SHP77 (cell line): Measurements from ENCODE around the gene GLIPR1L1.
A peak's percentile ranks its signal among the peaks of the same experiment; 100 is the strongest.
"Not testable (repeated sequence)": the region's sequence is repeated elsewhere in the genome, so short reads cannot be mapped to it uniquely, and the experiment has no call there.

ENCODE experiments used
- DNase-seq, 2 experiments: peaks; one replicate each; lab custom pipeline; 2025; lab: John Stamatoyannopoulos, UW

The GLIPR1L1 gene, protein sequence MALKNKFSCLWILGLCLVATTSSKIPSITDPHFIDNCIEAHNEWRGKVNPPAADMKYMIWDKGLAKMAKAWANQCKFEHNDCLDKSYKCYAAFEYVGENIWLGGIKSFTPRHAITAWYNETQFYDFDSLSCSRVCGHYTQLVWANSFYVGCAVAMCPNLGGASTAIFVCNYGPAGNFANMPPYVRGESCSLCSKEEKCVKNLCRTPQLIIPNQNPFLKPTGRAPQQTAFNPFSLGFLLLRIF

GRCh38 chr12:75334384-75335030 lies at the start of gene GLIPR1L1:
TSS of gene GLIPR1L1 (plus strand) at chr12:75334670. CDS start at chr12:75334729, 59 bp downstream.
- DNase-seq: peak; percentile 94 to 95

- no peak for DNase-seq
Measured at GRCh38 chr12:75288860-75289259, 45.6 kb upstream of the GLIPR1L1 start.

GRCh38 chr12:75289753-75290152 lies 44.7 kb upstream of the GLIPR1L1 start:
- no peak for DNase-seq

GRCh38 chr12:75291014-75291413 lies 43.5 kb upstream of the GLIPR1L1 start:
- no peak for DNase-seq

DNA sequence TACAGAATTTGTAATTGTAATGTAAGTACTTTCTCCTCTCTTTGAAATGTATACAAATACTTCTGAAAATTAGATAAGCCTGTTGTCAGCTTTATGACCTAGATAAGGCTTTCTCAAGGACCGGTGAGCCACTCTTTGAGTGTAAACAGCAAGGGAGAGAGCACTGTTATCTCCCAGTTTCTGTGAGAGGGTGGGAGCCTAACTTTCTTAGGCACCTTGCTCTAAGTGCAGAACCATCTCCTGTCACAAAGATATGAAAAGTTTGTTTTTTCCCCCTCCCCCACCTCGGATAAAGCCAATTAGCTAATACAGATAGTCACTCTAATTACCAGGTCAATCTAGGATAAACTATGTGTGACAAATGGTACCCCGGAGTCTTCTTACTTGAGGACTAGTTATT lies 40.1 kb upstream of the GLIPR1L1 start:
- no peak for DNase-seq

DNA sequence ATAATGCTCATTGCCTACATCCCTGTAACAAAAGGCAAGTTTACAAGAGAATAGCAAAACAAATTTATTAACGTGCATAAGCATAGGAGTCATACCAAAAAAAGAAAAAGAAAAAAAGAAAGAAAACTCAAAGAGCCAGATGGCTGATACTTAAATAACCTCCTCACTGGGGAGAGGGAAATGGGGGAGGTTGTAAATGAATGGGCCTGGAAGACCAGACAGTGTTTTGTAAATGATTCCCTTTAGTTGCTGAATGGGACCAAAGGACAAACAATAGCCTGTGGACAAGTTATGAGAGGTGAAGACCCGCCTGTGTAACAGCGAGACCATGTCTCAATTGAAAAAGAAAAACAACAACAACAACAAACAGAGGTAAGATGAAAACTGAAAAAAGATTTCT lies 39.7 kb upstream of the GLIPR1L1 start:
- DNase-seq: no peak

DNA sequence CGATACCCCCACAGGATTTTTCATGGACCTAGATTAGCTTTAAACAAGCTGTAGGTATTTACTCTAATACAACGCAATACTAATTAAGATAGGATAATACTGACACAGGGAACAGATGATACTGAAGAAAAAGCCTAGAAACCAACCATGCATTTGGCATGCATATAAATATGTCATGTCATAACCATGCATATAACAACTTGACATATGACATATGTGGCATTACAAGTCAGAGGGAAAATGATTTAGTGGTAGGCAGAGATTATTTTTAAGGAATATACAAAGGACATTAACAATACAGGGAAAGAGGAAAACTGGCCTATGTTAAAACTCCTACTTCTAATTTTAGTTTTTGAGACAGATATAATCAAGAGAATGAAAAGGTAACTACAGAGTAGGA lies 32.2 kb upstream of the GLIPR1L1 start:
- no peak for DNase-seq

- DNase-seq: no peak
Measured at GRCh38 chr12:75302781-75303180, 31.7 kb upstream of the GLIPR1L1 start.

DNA sequence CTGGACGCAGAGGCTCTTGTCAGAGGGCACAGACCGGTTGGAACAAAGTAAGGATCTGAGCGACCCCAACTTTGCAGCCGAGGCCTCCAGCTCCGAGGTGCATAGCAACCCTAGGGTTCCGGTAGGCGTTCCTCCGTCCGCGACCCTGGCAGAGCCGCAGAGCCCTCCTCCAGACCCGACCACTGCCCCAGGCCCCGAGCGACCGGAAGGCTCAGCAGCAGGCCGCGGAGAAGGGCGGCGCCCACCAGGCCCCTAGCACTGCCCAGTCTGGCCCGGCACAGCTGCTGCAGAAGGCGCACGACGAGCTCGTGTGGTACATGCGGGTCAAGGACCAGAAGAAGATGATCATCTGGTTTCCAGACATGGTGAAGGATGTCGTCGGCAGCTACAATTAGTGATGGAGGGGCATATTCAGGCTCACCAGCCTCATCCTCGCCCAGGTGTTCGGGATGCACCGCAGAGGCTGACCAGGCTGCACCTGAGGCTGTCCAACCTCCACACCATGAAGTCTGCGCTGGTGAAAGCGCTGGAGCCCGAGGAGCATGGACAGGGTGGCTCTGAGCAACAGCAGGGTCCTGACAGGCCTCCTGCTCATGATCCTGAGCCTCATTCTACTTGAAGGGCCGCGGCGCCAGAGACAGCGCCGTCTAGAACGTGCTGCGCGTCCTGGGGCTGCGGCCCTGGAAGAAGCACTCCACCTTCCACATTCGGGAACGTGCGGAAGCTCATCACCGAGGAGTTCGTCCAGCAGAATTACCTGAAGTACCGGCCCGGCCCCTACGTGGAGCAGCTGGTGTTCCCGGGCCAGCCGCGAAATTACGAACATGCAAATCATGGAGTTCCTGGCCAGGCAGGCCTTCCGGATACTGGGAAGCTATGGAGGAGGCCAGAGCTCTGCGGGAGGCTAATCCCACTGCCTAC lies 28.8 kb upstream of the GLIPR1L1 start:
- DNase-seq: no peak

DNA sequence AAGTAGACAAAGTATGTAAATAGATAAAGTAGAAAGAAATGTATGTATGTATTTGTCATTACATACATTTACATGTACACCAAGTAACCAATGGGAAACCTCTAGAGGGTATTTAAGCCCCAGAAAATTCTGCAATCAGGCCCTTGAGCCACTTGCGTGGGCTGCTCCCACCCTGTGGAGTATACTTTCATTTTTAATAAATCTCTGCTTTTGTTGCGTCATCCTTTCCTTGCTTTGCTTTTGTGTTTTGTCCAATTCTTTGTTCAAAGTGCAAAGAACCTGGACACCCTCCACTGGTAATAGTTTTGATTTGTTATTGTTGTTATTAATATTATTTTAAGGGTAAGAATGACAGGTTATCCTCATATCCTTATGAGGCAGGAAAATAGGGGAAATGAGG lies 26.2 kb upstream of the GLIPR1L1 start:
- DNase-seq: no peak

GRCh38 chr12:75311369-75311768 lies 23.1 kb upstream of the GLIPR1L1 start:
- DNase-seq: no peak

DNA sequence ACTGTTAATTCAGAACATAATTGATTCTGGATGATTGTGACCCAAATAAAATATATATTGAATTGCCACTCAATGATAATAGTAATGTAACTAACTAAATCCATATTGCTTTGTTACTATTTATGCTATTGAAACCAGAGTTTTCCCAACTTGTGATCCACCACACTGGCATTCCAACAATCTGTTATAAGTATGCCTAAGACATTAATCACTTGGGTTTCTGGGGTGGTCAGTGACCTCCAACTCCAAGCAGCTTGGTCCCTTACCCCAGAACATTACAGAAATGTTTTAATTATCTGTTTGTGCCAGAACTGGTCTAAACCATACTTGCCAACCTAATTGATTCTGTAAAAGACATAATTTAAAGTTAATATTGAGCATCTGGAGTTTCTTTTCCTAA lies 19.0 kb upstream of the GLIPR1L1 start:
- no peak for DNase-seq

DNA sequence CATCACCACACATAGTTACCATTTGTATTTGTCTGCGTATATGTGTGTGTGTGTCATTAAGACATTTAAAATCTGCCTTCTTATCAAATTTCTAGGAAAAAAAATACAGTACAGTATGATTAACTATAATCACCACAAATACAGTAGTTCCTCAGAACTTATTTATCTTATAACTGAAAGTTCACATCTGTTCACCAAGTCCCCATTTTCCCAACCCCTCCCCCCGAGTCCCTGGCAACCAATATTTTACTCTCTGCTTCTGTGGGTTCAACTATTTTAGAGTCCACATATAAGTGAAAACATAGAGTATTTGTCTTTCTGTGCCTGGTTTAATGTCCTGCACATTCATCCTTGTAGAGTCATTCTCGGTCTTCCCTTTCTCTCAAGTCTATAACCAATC lies 16.7 kb upstream of the GLIPR1L1 start:
- no peak for DNase-seq

DNA sequence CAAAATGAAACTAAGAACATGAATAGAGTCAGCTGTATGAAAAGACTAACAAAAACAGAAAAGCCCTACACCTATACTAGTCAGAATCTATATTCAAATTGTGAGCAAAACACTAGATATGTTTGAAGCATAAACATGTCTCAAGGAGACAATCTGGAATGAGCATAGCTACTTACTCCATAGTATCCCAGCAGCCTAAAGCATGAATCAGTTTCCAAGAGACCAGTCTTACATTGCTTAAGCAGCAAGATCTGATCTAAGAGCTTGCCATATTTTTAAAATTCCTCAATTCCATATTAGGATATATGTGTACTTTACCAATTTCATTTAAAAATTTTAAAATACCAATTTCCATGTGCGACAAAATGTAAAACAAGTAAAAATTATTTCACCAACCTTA lies 12.0 kb upstream of the GLIPR1L1 start:
- no peak for DNase-seq

DNA sequence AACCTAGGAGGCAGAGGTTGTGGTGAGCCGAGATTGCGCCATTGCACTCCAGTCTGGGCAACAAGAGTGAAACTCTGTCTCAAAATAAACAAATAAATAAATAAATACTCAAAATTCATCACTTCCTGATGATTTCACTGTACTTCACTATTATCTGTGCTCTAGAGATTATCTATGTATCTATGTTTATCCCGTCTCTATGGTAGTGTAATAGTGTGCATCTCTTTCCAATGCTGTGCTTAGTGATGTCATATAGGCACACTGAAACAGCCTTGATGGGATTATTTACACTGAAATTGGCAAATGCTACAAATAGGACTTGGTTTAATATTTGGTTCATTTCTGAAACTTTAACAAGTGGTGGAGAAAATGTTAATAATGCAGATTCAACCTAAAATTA lies 10.8 kb upstream of the GLIPR1L1 start:
- no peak for DNase-seq

DNA sequence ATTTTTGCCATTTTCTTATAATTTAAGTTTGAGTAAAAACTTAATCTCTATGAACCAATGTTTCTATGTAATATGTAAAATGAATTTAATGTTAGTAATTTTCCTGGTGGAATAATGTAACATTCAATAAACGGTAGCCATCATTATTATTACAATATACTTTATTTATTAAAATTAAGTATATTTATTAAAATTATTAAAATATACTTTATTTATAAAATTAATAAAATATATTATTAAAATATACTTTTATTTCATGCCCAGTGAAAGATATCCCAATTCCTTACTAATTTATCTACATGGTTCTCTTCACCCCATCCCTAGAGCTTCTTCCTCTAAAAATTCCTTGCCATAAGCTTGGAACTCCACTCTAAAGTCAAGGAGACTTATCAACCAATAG lies 6.8 kb upstream of the GLIPR1L1 start:
- no peak for DNase-seq

DNA sequence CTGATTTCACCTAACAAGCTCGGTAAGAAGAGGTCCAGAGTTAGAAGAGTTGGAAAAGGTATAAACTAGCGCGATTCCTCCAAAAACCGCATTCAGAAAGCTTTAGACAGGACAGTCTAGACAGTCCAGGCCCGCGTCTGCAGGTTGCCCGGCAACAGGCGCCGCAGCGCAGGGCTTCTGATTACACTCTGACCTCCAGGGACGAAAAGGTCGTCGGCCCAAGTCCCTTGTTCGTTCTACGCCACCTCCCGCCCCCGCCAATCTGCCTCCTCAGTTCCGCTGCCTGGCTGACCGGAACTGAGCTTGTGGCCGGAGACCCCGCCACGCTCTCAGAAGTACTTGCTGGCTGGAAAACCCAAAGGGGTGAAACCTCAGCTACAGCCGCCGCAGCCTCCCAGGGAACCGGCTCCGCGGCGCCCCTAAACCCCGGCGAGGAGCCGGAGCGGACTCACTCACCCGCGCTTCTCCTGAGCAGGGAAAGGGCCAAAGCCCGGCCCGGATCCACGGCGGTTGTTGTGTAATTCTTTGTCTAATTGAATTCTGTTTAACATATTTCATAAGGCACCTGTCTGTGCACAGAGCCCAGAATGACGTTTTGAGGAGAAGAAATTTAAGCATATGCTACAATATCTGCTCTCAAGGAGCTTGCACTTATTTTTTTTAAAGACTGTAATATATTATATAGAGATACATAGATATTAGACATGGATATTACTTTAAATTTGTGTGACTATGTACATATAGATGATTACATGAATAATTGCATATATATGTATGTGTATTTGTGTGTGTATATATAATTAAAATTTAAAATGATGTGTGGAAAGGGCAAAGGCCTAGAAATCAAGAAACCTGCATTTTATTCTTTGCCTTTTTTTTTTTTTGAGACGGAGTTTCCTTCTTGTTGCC lies 4.3 kb upstream of the GLIPR1L1 start, which contains the start of gene CAPS2:
TSS of gene CAPS2 (minus strand) at position 407 of the 909 bp plus-strand sequence. CDS start 3,826 bp downstream, outside the sequence.
- peak; percentile 76 to 82 for DNase-seq

DNA sequence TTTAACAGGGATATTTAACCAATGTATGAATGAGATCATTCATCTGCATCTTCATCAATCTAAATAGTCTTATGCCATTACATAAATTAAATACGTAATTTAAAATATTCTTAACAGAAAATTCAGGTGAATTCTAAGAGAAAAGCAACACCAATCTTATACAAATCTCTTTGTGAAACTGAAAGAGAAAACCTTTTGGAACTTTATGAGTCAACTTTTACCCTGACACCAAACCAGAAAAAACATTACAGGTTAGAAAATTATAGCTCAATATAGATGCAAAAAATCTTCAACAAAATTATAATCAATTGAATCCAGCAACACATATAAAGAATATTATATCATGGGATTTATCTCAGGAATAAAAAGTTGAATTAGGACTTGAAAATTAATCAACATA lies 3.4 kb downstream of the GLIPR1L1 start:
- no peak for DNase-seq

DNA sequence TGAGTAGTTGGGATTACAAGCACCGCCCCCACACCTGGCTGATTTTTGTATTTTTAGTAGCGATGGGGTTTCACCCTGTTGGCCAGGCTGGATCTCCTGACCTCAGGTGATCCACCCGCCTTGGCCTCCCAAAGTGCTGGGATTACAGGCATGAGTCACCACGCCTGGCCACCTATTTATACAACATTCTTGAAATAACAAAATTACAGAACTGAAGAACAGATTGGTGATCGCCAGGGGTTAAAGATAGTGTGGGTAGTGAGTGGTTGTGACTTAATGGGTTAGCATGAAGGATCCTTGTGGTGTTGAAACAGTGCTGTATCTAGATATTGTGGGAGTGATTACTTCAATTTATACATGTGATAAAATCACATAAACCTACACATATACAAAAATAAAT lies 7.4 kb downstream of the GLIPR1L1 start:
- DNase-seq: no peak

GRCh38 chr12:75345531-75345930 lies 11.1 kb downstream of the GLIPR1L1 start:
- no peak for DNase-seq

DNA sequence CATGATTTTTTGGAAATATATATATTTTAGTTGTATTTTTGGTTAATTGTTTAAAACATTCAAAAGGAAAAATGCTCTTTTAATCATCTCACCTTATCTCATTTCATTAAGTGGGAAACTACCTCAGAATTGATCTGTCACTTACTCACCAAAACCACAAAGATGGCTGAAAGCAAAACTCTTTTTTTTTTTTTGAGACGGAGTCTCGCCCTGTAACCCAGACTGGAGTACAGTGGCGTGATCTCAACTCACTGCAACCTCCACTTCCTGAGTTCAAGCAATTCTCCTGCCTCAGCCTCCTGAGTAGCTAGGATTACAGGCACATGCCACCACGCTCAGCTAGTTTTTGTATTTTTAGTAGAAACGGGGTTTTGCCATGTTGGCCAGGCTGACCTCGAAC lies 11.7 kb downstream of the GLIPR1L1 start:
- DNase-seq: not testable (repeated sequence)

- DNase-seq: no peak
Measured at GRCh38 chr12:75349946-75350345, 15.5 kb downstream of the GLIPR1L1 start.
